Right renal pelvis (tissue), 4 donors: ENCODE measurements around the gene TFDP2. TPM values are rescaled to one million over a fixed set of nuclear protein-coding genes. Genes with fewer than 3 reads are reported as not detected.
"Not testable (repeated sequence)": the region's sequence is repeated elsewhere in the genome, so short reads cannot be mapped to it uniquely, and the experiment has no call there.

Source experiments
- DNase-seq, 4 donors: peaks; one replicate each; pipeline ENCODE4 v3.0.0-alpha.2; 2013; ENCODE audit warnings: low read depth in 4 of 4, low spot score in 3 of 4, missing footprints in 1 of 4
- polyA plus RNA-seq, 4 donors: library from polyadenylated mRNA; unstranded; fragments of 120-200 nt; gene quantifications; one replicate each; pipeline ENCODE4 v1.2.1, GENCODE V29; 2013; ENCODE audit not compliant: insufficient read length in 4 of 4

The TFDP2 gene
- polyA plus RNA-seq, 4 donors = 73.7 to 88.7 (median 84.1) TPM

DNA sequence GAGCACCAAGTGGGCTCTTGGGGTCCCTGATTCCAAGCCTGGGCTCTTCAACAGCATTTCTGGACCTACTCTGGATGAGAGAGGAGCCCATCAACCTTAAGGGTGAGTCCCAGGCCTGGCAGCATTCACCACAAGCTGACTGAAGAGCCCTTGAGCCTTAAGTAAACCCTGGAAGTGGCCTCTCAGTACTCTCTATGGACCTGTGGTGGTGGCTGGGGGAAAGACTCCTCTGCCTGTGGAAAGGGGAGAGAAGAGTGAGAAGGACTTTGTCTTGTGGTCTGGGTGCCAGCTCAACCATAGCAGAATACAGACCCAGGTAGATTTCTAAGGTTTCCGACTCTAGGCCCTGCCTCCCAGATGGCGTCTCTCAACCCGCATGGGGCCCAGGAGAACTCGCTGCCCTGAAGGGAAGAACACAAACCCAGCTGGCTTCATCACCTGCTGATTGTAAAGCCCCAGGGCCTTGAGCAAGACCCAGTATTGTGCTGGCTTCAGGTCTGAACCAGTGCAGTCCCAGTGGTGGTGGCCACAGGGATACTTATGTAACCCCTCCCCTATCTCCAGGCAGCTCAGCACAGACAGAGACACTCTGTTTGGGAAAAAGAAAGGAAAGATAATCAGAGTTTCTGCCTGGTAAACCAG, 71.4 kb downstream of the TFDP2 start:
- DNase-seq = no peak

DNA sequence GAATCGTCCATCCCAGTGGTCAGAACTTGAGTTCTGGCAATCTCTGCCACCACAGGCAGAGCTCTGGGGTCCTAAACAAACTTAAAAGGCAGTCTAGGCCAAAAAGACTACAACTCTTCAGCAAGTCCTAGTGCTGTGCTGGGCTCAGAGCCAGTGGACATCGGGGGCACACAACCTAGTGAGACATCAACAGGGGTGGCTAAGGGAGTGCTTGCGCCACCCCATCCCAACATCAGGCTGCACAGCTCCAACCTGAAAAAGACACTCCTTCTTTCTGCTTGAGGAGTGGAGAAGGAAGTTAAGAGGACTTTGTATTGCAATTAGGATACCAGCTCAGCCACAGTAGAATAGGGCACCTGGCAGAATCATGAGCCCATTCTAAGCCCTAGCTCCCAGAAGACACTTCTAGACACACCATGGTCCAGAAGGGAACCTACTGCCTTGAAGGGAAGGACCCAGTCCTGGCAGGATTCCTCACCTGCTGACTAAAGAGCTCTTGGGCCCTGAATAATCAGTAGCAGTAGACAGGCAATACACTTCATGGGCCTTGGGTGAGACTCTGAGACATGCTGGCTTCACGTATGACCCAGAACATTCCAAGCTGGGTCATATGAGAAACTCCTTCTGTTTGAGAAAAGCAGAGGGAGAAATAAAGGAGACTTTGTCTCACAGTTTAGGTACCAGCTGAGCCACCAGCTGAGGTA, 72.0 kb downstream of the TFDP2 start:
- DNase-seq = no peak

DNA sequence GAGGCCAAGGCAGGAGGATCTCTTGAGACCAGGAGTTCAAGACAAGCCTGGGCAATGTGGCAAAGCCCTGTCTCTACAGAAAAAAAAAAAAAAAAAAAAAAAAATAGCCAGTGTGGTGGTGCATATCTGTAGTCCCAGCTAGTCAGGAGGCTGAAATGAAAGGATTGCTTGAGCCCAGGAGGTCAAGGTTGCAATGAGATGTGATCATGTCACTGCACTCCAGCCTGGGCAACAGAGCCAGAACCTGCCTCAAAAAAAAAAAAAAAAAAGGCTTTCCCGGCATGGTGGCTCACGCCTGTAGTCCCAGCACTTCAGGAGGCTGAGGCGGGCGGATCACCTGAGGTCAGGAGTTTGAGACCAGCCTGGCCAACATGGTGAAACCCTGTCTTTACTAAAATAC, 73.7 kb downstream of the TFDP2 start:
- not testable (repeated sequence) for DNase-seq

DNA sequence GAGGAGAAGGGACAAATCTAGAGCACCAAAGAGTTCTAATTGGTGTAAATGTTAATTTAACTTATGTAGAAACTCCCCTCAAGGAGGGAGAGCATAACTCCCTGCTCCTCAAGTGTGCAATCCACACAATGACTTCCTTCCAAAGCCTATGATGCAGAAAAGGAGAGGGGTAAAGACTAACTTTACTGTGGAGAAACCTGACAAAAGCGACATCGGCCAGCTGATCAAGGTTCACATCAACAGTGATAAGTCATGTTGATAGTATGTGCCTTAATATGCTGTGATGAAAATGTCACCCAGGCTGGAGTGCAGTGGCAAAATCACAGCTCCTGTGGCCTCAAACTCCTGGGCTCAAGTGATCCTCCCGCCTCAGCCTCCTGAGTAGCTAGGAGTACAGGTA, 76.5 kb downstream of the TFDP2 start:
- no peak for DNase-seq

DNA sequence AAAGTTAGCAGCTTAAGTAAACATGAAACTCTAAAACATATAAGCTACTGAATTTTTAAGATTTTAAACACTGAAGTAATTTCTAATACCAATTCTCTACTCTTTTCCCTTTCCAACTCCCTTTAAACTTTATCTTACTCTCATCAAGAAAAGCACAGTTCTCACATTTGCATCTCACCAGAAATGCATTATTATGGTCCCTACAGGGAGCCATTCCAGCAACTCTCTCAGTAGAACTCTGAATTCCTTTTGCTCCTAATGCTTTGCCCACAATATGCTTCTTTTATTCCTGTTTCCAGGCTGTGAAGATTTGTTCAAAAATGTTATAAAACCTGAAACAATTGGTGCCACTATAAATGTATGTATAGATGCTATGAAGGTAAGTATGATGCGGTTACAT, 83.4 kb downstream of the TFDP2 start:
- no peak for DNase-seq

DNA sequence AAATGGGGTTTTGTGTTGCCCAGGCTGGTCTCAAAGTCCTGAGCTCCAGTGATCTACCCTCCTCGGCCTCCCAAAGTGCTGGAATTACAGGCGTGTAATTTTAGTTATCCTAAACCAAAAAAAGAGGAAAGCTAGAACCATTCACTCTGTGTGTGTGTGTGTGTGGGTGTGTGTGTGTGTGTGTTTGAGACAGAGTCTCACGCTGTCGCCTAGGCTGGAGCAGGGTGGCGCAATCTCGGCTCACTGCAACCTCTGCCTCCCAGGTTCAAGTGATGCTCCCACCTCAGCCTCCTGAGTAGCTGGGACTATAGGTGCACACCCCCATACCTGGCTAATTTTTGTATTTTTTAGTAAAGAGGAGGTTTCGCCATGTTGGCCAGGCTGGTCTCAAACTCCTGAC, 84.0 kb downstream of the TFDP2 start:
- DNase-seq = no peak

DNA sequence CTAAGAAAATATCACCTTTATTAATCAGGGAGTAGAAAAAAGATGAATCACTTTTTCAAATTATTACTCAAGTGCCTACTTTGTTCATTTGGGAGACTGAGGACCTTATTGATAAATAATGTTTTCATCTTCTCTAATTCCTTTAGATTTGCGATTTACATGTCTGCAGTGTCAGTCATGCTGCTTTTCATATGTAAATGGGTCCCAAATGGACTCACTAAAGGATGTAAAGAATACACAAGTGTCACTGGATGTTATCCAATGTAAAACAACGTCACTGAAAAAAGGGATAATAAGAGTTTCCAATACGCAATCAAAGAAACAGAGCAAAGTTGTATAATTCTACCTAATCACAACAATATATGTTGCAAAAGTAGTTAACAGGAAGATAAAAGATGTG, 84.9 kb downstream of the TFDP2 start:
- DNase-seq = no peak

DNA sequence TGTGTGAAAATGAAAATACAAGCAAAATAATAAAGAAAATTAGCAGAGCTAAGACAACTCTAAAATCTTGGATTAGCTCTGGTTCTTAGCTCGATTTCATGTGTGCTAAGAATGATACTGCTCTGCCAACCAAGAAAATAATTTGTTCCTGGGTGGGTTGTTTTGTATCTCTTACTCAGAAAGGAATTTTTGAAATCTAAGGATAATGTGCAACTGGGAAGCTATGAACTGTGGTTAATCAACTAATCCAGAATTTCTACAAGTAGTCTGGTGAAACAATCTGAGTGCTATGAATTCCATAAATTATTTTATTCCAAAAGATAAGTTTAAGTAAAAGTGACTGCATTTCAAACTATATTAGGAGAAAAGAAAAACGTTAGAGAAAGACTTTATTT, 92.0 kb downstream of the TFDP2 start:
- no peak for DNase-seq

DNA sequence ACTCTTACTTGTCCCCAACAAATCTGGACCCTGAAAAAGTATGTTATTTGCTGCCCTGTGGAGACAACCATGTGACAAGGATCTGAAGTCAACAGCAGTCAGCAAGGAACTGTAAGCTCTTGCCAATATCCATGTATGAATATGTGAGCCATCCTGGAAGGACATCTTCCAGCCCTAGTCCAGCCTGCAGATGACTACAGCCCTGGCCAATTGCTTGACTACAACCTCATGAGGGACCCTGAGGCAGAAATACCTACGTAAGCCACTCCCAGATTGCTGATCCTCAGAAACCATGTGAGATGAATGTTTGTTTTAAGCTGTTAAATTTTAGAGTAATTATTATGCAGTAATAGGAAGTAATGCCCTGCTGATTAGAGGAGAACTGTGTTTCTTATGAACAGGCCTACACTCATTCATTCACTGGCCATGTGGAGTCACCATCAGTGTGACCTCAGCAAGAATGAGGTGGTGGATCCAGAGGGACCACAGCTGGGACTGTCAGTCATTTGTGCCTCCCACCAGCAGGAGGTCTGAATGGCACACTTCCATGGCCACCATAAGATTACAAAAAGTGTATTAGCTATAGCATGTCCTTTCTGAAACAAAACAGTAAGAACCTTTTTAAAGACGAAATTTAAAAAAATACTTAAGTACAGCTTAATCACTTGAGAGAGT, 92.6 kb downstream of the TFDP2 start:
- DNase-seq = no peak

DNA sequence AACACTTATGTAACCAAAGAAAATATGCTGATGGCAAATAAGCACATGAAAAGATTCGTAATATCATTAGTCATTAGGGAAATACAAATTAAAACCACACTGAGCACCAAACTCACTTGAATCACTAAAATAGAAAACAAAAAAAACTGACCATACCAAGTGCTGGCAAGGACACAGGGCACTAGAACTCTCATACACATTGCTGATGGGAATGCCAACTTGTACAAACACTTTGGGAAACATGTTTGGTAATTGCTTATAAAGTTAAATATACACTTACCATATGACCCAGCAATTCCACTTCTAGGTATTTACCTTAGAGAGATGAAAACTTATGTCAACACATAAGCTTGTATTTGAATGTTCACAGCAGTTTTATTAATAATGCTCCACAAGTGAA, 95.5 kb downstream of the TFDP2 start:
- DNase-seq = no peak

DNA sequence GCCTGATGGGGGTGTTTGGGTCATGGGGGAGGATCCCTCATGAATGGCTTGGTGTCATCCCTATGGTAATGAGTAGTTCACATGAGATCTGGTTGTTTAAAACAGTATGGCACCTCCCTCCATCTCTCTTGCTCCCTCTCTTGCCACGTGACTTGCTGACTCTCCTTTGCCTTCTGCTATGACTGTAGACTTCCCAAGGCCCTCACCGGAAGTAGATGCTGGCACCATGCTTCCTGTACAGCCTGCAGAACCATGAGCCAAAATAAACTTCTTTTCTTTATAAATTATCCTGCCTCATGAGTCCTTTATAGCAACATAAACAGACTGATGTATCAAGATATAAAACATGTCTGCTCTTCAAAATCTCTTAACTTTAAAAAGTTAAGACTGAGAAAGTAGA, 96.1 kb downstream of the TFDP2 start:
- no peak for DNase-seq

DNA sequence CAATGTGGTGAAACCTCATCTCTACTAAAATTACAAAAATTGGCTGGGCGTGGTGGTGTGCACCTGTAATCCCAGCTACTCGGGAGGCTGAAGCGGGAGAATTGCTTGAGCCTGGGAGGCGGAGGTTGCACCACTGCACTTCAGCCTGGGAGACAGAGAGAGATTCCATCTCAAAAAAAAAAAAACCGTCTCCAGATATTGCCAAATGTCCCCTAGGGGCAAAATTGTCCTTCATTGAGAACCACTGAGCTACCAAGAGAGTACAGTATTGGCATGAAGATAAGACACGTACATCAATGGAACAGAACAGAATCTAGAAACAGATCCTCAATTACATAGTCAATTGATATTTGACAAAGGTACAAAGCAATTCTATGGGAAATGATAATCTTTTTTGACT, 98.0 kb downstream of the TFDP2 start:
- no peak for DNase-seq

DNA sequence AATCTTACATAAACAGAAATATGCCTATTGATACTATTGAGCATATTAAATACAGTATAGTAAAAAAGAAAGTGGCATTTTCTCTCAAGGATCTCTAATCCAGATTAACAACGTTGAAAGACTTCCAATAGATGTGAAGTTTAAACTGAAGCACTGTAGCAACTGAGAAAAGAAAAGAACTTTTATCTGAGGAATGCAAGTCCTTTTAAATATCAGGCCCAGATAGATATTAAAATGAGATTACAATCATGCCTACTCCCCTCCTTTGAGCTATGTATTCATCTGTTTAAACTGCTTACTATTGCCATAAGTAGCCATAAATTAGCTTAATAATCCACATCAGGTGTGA, 102.3 kb downstream of the TFDP2 start:
- no peak for DNase-seq

DNA sequence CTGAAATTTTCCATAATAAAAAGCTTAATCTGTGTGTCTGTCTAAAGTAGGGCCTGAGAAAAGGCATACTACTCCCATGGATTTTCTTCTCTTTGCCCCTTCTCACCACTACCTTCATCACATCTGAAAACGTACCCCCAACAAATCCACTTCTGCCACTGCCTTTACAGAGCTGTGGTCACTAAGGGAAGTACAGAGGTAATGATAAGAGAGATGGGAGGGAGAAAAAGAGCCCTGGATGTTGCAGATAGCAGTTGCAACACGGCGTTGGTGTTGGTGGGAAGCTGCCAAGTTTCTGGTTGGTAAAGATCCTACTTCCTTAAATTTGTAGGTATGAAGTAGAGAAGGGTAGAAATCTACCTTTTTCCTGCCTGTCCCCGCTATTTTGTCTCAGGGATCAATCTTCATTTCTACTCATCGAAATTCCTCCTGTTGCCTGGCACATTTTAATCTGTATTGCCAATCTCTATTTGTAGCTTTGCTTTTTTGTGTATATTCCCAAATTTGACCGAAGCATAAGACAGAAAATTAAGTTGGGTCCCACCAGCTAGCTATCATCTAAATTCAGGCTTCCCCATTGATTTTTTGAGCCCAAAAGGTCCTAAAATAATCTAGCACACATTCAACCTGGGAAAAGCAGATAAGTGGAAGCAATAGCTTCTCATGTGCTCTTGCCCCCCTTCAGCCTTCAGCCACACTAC, 102.9 kb downstream of the TFDP2 start:
- DNase-seq = no peak

DNA sequence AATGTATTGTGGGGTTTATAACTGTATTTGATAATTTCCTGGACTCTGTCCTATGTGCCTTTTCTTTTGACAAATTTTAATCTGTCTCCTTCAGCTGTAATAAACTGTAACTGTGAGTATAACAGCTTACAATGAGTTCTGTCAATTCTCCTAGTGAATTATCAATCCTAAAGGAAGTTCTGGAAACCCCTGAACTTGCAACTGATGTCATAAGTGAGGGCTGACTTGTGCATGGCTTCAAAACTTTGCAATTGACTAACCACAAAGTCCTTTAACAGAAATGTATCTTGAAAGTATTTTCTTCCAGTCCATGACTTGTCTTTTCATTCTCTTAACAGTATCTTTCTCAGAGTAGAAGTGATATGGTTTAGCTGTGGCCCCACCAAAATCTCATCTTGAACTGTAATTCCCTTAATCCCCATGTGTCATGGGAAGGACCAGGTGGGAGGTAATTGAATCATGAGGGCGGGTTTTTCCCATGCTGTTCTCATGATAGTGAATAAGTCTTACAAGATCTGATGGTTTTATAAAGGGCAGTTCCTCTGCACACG, 108.3 kb downstream of the TFDP2 start:
- DNase-seq = no peak

DNA sequence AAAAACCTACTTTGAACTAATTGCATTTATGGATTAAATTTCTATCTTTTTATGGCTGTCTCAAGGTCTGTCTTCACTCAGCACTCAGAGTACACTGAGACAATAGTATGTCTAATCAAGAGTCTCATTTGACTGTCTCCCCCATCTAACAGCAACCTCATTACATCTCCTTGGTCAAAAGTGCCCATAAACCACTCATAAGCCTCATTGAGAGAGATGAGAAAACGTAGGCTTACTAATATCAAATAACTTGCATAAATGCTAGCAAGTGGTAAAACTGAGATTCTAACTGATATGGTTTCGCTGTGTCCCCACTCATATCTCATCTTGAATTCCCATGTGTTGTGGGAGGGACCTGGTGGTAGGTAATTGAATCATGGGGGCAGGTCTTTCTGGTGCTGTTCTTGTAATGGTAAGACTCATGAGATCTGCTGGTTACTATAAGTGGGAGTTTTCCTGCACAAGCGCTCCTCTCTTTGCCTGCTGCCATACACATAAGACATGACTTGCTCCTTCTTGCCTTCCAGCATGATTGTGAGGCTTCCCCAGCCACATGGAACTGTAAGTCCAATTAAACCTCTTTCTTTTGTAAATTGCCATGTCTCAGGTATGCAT, 113.9 kb downstream of the TFDP2 start:
- no peak for DNase-seq

DNA sequence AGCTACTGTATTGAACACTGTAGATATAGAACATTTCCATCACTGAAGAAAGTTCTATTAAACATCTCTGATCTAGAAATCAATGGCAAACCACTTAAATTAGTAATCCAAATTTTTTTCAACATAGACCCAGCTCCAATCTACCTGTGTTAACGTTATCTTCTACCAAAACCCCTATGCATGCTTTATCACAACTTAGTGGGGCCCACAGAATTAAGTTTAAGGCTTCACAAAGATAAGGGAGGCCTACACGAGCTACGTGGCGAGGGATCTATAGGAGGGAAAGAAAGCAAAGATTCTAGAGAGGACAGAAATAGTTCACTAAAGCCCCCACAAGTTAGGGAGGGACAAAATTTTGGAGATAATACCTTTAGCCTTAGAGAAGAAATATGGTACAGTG, 116.1 kb downstream of the TFDP2 start:
- DNase-seq = no peak

DNA sequence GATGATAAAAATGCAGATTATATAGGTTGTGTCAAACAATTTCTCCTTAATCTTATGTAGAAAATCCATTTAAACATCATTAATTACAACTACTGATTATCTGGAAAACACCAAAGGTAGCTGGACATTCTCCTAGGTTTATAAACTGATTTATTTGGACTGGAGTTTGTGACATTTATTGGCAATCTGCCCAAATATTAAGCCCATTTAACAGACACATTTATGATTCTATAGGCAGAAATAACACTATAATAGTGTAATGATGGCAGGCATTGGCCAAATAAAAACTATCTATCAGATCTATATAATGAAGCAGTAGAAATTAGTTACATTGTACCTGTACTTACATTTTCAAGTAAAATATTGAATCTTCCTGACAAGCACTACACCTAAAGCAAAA, 117.8 kb downstream of the TFDP2 start:
- DNase-seq = no peak

DNA sequence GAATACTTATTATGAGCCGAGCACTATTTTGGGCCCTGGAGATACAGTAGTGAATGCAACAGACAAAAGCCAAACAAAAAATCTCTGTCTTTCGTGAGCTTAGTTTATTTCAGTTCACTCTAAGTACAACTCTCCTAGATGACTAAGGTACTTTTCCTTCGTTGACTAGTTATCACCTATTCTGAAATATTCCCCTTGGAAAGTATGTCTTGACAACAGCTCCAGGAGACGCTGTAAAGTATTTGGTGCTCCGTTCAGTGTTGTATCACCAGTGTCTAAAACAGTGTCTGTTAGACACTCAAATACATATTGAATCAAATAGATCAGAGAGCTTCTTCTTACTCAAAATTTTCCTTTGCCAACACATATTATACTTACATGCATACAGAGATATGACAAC, 119.6 kb downstream of the TFDP2 start:
- no peak for DNase-seq

DNA sequence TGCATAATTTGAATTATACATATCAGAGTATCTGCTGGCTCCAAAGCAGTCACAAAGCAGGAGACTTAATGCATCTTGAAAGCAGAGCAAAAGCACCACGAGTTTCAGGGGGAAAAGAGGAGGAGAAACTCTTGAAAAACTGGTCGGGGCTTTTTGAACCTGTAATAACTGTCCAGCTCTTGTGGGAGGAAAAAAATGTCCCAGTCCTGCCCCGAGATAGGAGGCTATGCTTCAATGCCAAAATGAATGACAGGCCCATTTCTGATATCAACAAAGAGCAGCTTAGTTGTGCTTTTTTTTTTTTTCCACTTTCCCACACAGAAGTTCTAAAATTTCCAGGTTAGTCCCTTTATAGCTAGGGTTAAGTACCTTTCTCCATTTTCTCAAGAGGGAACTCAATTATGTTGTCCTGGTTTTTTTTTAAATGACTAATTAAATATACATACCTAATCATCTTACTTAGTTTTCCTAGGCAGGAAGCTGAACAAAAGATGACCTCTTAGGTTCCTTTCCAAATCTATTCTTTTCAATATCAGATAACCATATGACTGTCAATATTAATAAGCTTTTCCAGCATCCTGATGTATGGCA, 120.2 kb downstream of the TFDP2 start:
- no peak for DNase-seq
